ENCODE measurements around the gene CCL19. TPM values are rescaled to one million over a fixed set of nuclear protein-coding genes. Genes with fewer than 3 reads are reported as not detected.

The CCL19 gene
- total RNA-seq, 1 donor from 2014 or later: not detected

GRCh38 chr9:34665381-34666250 is 25.5 kb downstream of the CCL19 start:
- Mint-ChIP-seq H3K9me3 (ENCODE audit: low read depth) (no peaks in the 10 kb centered on the region), H3K4me3 (ENCODE audit: unreplicated experiment) (peak overlapping the region; percentile 91), H3K4me1 (ENCODE audit: low read depth) (peaks cover 20% of the 10 kb centered on the region), H3K27ac (ENCODE audit: unreplicated experiment) (peak overlapping the region; percentile 97), H3K36me3 (ENCODE audit: low read depth) (peaks cover 2% of the 10 kb centered on the region), H3K27me3 (ENCODE audit: low read depth) (no peaks in the 10 kb centered on the region)
- DNase-seq (ENCODE audit: low spot score): no peak
- TF ChIP-seq CTCF (IDR thresholded peaks at IDR 0.05): no peak

DNA sequence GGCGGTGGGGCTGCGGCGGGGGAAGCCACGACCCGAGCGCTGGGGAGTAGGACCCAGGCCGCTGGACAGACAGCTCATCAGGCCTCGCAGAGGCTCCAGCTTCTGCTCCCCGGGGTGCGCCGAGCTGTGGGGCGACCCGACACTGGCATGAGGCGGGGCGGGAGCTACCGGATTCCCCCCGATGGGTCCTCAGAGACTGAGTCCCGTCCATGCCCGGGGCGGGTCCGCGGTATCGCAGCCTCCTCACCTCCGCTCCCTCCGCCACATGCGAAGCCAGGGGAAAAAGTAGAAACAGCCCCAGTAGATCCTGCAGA is 26.1 kb downstream of the CCL19 start:
- peak overlapping the region; percentile 91 for H3K4me3 Mint-ChIP-seq (ENCODE audit: unreplicated experiment)
- DNase-seq (ENCODE audit: low spot score): no peak
- no peaks in the 10 kb centered on the region for H3K9me3 Mint-ChIP-seq (ENCODE audit: low read depth)
- no peaks in the 10 kb centered on the region for H3K27me3 Mint-ChIP-seq (ENCODE audit: low read depth)
- peak overlapping the region; percentile 97 for H3K27ac Mint-ChIP-seq (ENCODE audit: unreplicated experiment)
- TF ChIP-seq CTCF (IDR thresholded peaks at IDR 0.05): no peak
- H3K4me1 Mint-ChIP-seq (ENCODE audit: low read depth): peaks cover 20% of the 10 kb centered on the region
- H3K36me3 Mint-ChIP-seq (ENCODE audit: low read depth): peaks cover 4% of the 10 kb centered on the region

DNA sequence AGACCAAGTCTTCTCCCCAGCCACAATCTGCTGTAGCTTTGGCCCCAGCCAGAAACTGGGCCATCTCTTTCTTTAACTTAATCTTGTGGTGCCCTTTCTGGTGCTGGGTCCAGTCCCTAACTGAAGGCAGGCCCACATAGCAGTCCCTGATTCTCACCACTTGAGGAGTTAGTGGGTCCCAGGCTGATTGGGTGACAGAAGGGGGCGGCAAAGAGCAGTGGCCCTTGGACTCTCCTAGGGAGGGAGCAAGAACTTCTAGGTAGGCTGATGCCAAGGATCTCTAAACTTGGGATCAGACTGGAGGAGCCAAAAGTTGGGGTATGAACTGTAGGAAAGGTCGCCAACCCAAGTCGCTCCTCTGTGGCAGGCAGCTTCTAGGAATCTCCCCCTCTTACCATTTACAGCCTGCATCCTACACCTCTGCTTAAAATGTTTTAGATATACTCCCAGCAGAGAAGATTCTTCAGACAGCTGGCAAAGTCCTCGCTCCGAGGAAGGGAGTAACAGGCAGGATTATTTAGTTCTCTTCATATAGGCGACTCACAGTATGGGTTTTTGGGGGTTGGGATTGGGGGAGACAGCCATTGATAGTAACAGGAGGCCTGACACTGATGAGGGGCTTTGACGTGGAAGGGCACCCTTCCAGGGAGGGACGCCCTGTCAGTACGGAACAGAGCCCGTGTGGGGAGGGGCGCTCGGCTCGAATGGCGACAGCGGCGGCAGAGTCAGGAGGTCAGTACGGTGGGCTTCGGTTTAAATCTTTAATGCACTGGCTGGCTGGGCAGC is 26.6 kb downstream of the CCL19 start:
- H3K36me3 Mint-ChIP-seq (ENCODE audit: low read depth): peaks cover 4% of the 10 kb centered on the region
- H3K27me3 Mint-ChIP-seq (ENCODE audit: low read depth): no peaks in the 10 kb centered on the region
- H3K27ac Mint-ChIP-seq (ENCODE audit: unreplicated experiment): peak overlapping the region; percentile 97
- DNase-seq (ENCODE audit: low spot score): no peak
- no peaks in the 10 kb centered on the region for H3K9me3 Mint-ChIP-seq (ENCODE audit: low read depth)
- TF ChIP-seq CTCF (IDR thresholded peaks at IDR 0.05): peak; percentile 84
- peaks cover 20% of the 10 kb centered on the region for H3K4me1 Mint-ChIP-seq (ENCODE audit: low read depth)
- peak overlapping the region; percentile 91 for H3K4me3 Mint-ChIP-seq (ENCODE audit: unreplicated experiment)

- Mint-ChIP-seq H3K36me3 (ENCODE audit: low read depth) (peaks cover 2% of the 10 kb centered on the region), H3K9me3 (ENCODE audit: low read depth) (no peaks in the 10 kb centered on the region), H3K27ac (ENCODE audit: unreplicated experiment) (no peak overlapping the region), H3K27me3 (ENCODE audit: low read depth) (no peaks in the 10 kb centered on the region), H3K4me3 (ENCODE audit: unreplicated experiment) (no peak overlapping the region), H3K4me1 (ENCODE audit: low read depth) (peaks cover 20% of the 10 kb centered on the region)
- no peak for DNase-seq (ENCODE audit: low spot score)
- TF ChIP-seq CTCF (IDR thresholded peaks at IDR 0.05): no peak
These were observed 27.8 kb downstream of the CCL19 start for GRCh38 chr9:34663303-34663605.

GRCh38 chr9:34662526-34663302 is 28.4 kb downstream of the CCL19 start, which contains the start of gene CCL27:
TSS of gene CCL27 (minus strand) at chr9:34662657. CDS start at chr9:34662633, 24 bp downstream.
- Mint-ChIP-seq H3K9me3 (ENCODE audit: low read depth) (no peaks in the 10 kb centered on the region), H3K4me1 (ENCODE audit: low read depth) (peaks cover 20% of the 10 kb centered on the region), H3K27ac (ENCODE audit: unreplicated experiment) (no peak within 1 kb of the TSS), H3K4me3 (ENCODE audit: unreplicated experiment) (no peak within 1 kb of the TSS), H3K36me3 (ENCODE audit: low read depth) (peaks cover 2% of the 10 kb centered on the region), H3K27me3 (ENCODE audit: low read depth) (no peaks in the 10 kb centered on the region)
- DNase-seq (ENCODE audit: low spot score): no peak
- TF ChIP-seq CTCF (IDR thresholded peaks at IDR 0.05): no peak

Data from chondrocyte (in vitro differentiated cells).